Mesothelial cell of epicardium (in vitro differentiated cells): Measurements from ENCODE around the gene NEK11. TPM values are rescaled to one million over a fixed set of nuclear protein-coding genes. Genes with fewer than 3 reads are reported as not detected.
A peak's percentile ranks its signal among the peaks of the same experiment; 100 is the strongest.

Source experiments
- DNase-seq, 2 experiments: peaks; one replicate each; pipeline ENCODE4 v3.0.0; 2021; ENCODE audit warnings: low spot score in 2 of 2; ENCODE audit not compliant: unreplicated experiment in 2 of 2
- H3K27ac Mint-ChIP-seq: 2 replicates; pipeline ENCODE4 v1.8.0; 2021; ENCODE audit warnings: mixed read lengths
- H3K27me3 Mint-ChIP-seq: 2 replicates; pipeline ENCODE4 v1.8.0; 2021; ENCODE audit warnings: low read depth, mixed read lengths
- H3K36me3 Mint-ChIP-seq: 2 replicates; pipeline ENCODE4 v1.8.0; 2021; ENCODE audit warnings: mixed read lengths
- H3K4me1 Mint-ChIP-seq: 2 replicates; pipeline ENCODE4 v1.8.0; 2021; ENCODE audit warnings: mixed read lengths
- H3K4me3 Mint-ChIP-seq: 2 replicates; pipeline ENCODE4 v1.8.0; 2021; ENCODE audit warnings: mild to moderate bottlenecking, moderate library complexity, mixed read lengths
- H3K9me3 Mint-ChIP-seq: 2 replicates; pipeline ENCODE4 v1.8.0; 2021; ENCODE audit warnings: mixed read lengths
- total RNA-seq: library from RNA; stranded (reverse); gene quantifications from 3 replicates; pipeline ENCODE4 v1.2.1, GENCODE V29; 2021
- TF ChIP-seq, protein P1 (sequence below): fragments of 200-600 bp; sonication (generic); IDR thresholded peaks from one replicate; pipeline ENCODE4 v1.5.0; 2021; ENCODE audit warnings: antibody characterized with exemption; ENCODE audit not compliant: unreplicated experiment

NEK11 gene
- total RNA-seq, 1 donor from 2014 or later = 11.3 TPM

DNA sequence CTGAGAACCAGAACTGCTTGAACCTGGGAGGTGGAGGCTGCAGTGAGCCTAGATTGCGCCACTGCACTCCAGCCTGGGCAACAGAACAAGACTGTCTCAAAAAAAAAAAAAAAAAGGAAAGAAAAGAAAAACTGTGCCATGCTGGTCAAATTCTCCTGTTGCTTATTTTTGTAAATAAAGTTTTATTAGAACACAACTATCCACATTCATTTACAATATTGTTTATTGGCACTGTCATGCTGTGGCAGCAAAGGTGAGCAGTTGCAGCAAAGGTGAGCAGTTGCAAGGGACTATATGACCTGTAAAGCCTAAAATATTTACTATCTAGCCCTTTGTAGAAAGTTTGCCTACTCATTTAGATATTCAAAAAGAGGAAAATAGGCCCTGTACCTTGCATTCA, 18.4 kb upstream of the NEK11 start:
- Mint-ChIP-seq H3K27ac (no peak overlapping the region), H3K4me1 (no peaks in the 10 kb centered on the region), H3K36me3 (peaks cover 43% of the 10 kb centered on the region), H3K4me3 (no peak overlapping the region), H3K27me3 (no peaks in the 10 kb centered on the region), H3K9me3 (no peaks in the 10 kb centered on the region)
- no peak for DNase-seq
- TF ChIP-seq, protein P1, sequence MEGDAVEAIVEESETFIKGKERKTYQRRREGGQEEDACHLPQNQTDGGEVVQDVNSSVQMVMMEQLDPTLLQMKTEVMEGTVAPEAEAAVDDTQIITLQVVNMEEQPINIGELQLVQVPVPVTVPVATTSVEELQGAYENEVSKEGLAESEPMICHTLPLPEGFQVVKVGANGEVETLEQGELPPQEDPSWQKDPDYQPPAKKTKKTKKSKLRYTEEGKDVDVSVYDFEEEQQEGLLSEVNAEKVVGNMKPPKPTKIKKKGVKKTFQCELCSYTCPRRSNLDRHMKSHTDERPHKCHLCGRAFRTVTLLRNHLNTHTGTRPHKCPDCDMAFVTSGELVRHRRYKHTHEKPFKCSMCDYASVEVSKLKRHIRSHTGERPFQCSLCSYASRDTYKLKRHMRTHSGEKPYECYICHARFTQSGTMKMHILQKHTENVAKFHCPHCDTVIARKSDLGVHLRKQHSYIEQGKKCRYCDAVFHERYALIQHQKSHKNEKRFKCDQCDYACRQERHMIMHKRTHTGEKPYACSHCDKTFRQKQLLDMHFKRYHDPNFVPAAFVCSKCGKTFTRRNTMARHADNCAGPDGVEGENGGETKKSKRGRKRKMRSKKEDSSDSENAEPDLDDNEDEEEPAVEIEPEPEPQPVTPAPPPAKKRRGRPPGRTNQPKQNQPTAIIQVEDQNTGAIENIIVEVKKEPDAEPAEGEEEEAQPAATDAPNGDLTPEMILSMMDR = no peak

DNA sequence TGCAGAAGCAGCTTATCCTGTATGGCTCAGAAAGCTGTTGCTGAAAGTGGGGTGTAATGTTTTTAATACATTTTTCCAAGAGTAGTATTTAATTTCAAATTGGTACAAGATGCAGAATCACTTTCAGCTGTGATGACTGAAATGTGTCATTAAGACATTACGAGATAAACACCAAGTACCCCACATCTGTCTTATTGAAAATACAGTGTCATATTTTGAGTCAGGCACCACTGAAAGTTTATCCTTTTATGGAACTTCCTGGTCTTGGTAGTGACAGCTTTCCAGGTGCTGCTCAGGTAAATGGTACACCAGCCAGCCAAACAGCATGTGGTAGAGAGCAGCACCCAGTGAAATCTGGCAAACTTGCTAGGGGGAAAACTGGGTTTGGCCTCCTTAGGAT, 17.0 kb upstream of the NEK11 start:
- TF ChIP-seq, protein P1 = no peak
- H3K27ac Mint-ChIP-seq = no peak overlapping the region
- H3K4me1 Mint-ChIP-seq = no peaks in the 10 kb centered on the region
- H3K27me3 Mint-ChIP-seq = no peaks in the 10 kb centered on the region
- H3K36me3 Mint-ChIP-seq = peaks cover 43% of the 10 kb centered on the region
- H3K4me3 Mint-ChIP-seq = no peak overlapping the region
- no peaks in the 10 kb centered on the region for H3K9me3 Mint-ChIP-seq
- DNase-seq = no peak

DNA sequence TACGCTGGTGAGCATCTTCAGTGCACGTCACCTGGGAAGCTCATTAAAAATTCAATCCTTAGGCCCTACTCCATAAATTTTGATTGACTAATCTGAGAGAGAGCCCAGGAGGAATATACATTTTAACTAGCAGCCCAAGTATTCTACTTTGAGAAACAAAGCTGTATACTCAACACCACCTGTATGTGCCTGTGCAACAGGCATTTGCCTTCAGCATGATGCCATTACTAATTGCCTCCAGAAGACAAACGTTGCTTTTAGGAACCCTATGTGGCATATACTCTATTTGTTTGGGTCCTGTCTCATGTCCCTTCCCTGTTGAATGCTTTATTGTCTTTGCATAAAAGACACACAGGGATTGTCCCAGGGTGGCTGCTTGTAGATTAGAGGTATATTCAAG, 7.7 kb upstream of the NEK11 start:
- TF ChIP-seq, protein P1 = no peak
- Mint-ChIP-seq H3K27ac (no peak overlapping the region), H3K4me3 (no peak overlapping the region)

GRCh38 chr3:131020122-131020693, 6.5 kb upstream of the NEK11 start:
- Mint-ChIP-seq H3K27ac (no peak overlapping the region), H3K4me3 (no peak overlapping the region), H3K9me3 (peaks cover 3% of the 10 kb centered on the region), H3K36me3 (peaks cover 23% of the 10 kb centered on the region), H3K4me1 (peaks cover 11% of the 10 kb centered on the region), H3K27me3 (no peaks in the 10 kb centered on the region)
- no peak for DNase-seq
- TF ChIP-seq, protein P1 = no peak

More for the DNA sequence above, 7.7 kb upstream of the NEK11 start:
- Mint-ChIP-seq H3K4me1 (peaks cover 6% of the 10 kb centered on the region), H3K36me3 (peaks cover 12% of the 10 kb centered on the region), H3K27me3 (no peaks in the 10 kb centered on the region), H3K9me3 (no peaks in the 10 kb centered on the region)
- DNase-seq = no peak

DNA sequence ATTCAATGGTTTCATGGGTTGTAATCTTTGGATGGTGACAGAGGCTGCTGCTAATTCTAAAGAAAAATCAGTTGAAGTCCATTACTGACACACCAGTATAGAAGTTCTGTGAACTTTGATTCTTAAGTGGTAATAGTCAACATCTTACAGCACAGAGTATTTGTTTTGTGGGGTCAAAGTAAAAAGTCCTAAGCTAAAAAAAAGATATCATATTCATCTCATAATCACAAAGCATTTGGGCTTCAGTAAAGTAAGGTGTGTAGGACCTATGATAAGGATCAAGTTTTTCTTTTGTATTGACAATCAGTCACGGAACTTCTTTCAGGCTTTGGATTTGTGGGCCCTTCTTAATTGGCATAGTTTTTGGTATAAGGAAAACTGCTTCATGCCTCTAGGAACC, 1.1 kb upstream of the NEK11 start:
- H3K36me3 Mint-ChIP-seq = peaks cover 17% of the 10 kb centered on the region
- H3K27ac Mint-ChIP-seq = peak overlapping the region; percentile 96
- H3K4me3 Mint-ChIP-seq = peak overlapping the region; percentile 85
- peaks cover 36% of the 10 kb centered on the region for H3K4me1 Mint-ChIP-seq
- no peak for DNase-seq
- peaks cover 3% of the 10 kb centered on the region for H3K9me3 Mint-ChIP-seq
- TF ChIP-seq, protein P1 = no peak
- H3K27me3 Mint-ChIP-seq = no peaks in the 10 kb centered on the region

DNA sequence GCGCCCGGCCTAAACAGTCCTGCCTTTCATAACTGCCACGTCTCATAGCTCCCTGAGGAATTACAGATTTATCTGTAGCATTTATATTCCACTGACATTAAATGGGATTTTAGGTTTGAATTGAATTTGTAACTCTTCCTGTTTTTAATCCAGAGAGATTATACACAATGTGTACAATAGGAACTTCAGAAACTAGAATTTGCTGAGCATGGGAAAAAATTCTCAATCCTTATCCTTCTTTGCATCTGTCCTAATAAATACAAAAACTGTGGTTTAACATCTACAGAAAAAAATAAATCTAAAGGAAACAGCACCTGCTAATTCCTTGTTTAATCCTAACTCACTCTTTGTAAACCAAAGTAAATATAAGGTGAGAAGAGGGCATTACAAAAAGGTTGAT, 2.2 kb downstream of the NEK11 start:
- DNase-seq = no peak
- H3K27ac Mint-ChIP-seq = peak overlapping the region; percentile 26
- peaks cover 3% of the 10 kb centered on the region for H3K9me3 Mint-ChIP-seq
- peaks cover 36% of the 10 kb centered on the region for H3K4me1 Mint-ChIP-seq
- TF ChIP-seq, protein P1 = no peak
- peaks cover 20% of the 10 kb centered on the region for H3K36me3 Mint-ChIP-seq
- peak overlapping the region; percentile 9 for H3K4me3 Mint-ChIP-seq
- H3K27me3 Mint-ChIP-seq = no peaks in the 10 kb centered on the region
